ENCODE results near the gene TPI1.

TPI1 gene

GRCh38 chr12:6909421-6910145 lies 42.3 kb downstream of the TPI1 start:
- TF ChIP-seq ZNF8 (CRISPR knock-in tag; IDR thresholded peaks at IDR 0.05): no peak
- TF ChIP-seq ZFP30 (CRISPR knock-in tag; IDR thresholded peaks at IDR 0.05): no peak
- TF ChIP-seq SNAI2 (CRISPR knock-in tag; IDR thresholded peaks at IDR 0.05): no peak
- no peak for ATAC-seq

GRCh38 chr12:6912164-6912935 lies 45.0 kb downstream of the TPI1 start:
- no peak for ATAC-seq
- TF ChIP-seq ZNF8 (CRISPR knock-in tag; IDR thresholded peaks at IDR 0.05): no peak
- TF ChIP-seq POU6F1 (CRISPR knock-in tag; IDR thresholded peaks at IDR 0.05; ENCODE audit: borderline replicate concordance, low read depth): no peak
- no peak for TF ChIP-seq SNAI2 (CRISPR knock-in tag; IDR thresholded peaks at IDR 0.05)
- TF ChIP-seq GLIS3 (CRISPR knock-in tag; IDR thresholded peaks at IDR 0.05): no peak
- TF ChIP-seq BACH2 (CRISPR knock-in tag; IDR thresholded peaks at IDR 0.05; ENCODE audit: borderline replicate concordance): no peak
- no peak for TF ChIP-seq TCF4 (CRISPR knock-in tag; IDR thresholded peaks at IDR 0.05; ENCODE audit: borderline replicate concordance)
- no peak for TF ChIP-seq ZNF565 (CRISPR knock-in tag; conservative IDR thresholded peaks at IDR 0.05; ENCODE audit: low read depth)
- no peak for TF ChIP-seq ZC3H10 (CRISPR knock-in tag; IDR thresholded peaks at IDR 0.05)
- TF ChIP-seq ZFP3 (CRISPR knock-in tag; IDR thresholded peaks at IDR 0.05): no peak
- no peak for TF ChIP-seq ARNTL (CRISPR knock-in tag; IDR thresholded peaks at IDR 0.05; ENCODE audit: borderline replicate concordance, low read depth)
- no peak for TF ChIP-seq TSHZ2 (CRISPR knock-in tag; IDR thresholded peaks at IDR 0.05)
- no peak for TF ChIP-seq ZFP30 (CRISPR knock-in tag; IDR thresholded peaks at IDR 0.05)

GRCh38 chr12:6914246-6914946 lies 47.1 kb downstream of the TPI1 start, which contains the start of gene ENO2:
Gene ENO2 (plus strand): TSS chr12:6914580. CDS start chr12:6915833, 1,253 bp downstream.
- TF ChIP-seq ZNF565 (CRISPR knock-in tag; conservative IDR thresholded peaks at IDR 0.05; ENCODE audit: low read depth) (no peak), ESRRG (CRISPR knock-in tag; IDR thresholded peaks at IDR 0.05) (no peak), SNAI2 (CRISPR knock-in tag; IDR thresholded peaks at IDR 0.05) (no peak), TCF4 (CRISPR knock-in tag; IDR thresholded peaks at IDR 0.05; ENCODE audit: borderline replicate concordance) (no peak), POU6F1 (CRISPR knock-in tag; IDR thresholded peaks at IDR 0.05; ENCODE audit: borderline replicate concordance, low read depth) (no peak), CSDC2 (CRISPR knock-in tag; IDR thresholded peaks at IDR 0.05) (no peak), ZFP3 (CRISPR knock-in tag; IDR thresholded peaks at IDR 0.05) (no peak), ZNF8 (CRISPR knock-in tag; IDR thresholded peaks at IDR 0.05) (no peak), TSHZ2 (CRISPR knock-in tag; IDR thresholded peaks at IDR 0.05) (no peak), OSR1 (CRISPR knock-in tag; IDR thresholded peaks at IDR 0.05) (no peak), ZC3H10 (CRISPR knock-in tag; IDR thresholded peaks at IDR 0.05) (no peak), PATZ1 (CRISPR knock-in tag; IDR thresholded peaks at IDR 0.05; ENCODE audit: borderline replicate concordance) (no peak), GLIS3 (CRISPR knock-in tag; IDR thresholded peaks at IDR 0.05) (no peak), ZFP30 (CRISPR knock-in tag; IDR thresholded peaks at IDR 0.05) (no peak), PPARA (CRISPR knock-in tag; IDR thresholded peaks at IDR 0.05; ENCODE audit: borderline replicate concordance) (no peak), BACH2 (CRISPR knock-in tag; IDR thresholded peaks at IDR 0.05; ENCODE audit: borderline replicate concordance) (no peak)
- TF ChIP-seq, protein P1, sequence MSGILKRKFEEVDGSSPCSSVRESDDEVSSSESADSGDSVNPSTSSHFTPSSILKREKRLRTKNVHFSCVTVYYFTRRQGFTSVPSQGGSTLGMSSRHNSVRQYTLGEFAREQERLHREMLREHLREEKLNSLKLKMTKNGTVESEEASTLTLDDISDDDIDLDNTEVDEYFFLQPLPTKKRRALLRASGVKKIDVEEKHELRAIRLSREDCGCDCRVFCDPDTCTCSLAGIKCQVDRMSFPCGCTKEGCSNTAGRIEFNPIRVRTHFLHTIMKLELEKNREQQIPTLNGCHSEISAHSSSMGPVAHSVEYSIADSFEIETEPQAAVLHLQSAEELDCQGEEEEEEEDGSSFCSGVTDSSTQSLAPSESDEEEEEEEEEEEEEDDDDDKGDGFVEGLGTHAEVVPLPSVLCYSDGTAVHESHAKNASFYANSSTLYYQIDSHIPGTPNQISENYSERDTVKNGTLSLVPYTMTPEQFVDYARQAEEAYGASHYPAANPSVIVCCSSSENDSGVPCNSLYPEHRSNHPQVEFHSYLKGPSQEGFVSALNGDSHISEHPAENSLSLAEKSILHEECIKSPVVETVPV (CRISPR knock-in tag; IDR thresholded peaks at IDR 0.05): no peak
- ATAC-seq: peak; percentile 91

Data from SK-N-SH treated with all-trans-retinoic acid at 6 μM for 48 hours (cell line).